HG03571 (cell line): ENCODE results near the gene CASKIN2.
A peak's percentile ranks its signal among the peaks of the same experiment; 100 is the strongest.

Source experiments
- ATAC-seq: cut with Tn5 transposase; IDR thresholded peaks from one replicate; pipeline ENCODE4 v1.9.1; 2021; ENCODE audit not compliant: unreplicated experiment

CASKIN2 gene

DNA sequence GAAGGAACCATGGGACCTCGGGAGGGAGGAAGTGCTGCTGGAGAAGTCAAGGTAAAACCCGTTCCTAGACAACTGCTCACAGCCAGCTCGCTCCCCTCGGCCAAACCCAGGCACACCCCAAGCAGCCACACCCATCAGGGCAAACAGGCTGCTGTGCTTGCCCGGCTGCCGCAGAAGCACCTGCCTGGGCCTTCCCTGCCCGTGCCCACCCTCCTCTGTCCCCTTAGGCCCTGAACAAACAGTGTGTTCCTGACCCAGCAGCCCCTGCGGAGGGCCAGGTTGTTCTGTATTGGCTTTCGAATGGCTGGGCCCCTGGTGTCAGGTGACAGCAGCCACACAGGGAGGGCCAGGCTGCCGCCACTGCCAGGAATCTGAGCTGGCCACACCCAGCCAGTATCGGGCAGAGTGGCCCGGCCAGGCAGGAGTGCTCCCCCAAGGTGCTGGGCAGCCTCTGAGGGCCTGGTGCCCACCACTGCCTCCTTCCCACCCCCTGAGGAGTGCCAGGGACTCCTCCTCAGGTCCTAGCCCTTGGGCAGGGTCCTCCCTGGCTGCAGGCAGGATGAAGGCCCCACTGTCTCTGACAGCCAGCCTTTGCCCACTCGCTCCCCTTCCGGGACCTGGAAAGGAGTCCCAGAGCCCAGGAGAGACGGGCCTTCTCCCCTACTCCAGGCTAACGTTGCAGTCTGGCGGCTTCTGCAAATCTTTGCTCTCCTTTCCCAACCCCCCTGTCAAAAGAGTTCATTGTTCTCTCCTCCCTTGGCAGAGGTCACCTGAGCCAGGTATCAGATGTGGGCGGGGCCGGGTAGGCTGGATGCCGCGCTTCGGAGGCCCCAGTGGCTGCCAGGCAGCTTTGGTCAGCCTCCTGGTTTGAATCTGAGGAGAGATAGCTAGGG, 34.2 kb upstream of the CASKIN2 start:
- no peak for ATAC-seq

DNA sequence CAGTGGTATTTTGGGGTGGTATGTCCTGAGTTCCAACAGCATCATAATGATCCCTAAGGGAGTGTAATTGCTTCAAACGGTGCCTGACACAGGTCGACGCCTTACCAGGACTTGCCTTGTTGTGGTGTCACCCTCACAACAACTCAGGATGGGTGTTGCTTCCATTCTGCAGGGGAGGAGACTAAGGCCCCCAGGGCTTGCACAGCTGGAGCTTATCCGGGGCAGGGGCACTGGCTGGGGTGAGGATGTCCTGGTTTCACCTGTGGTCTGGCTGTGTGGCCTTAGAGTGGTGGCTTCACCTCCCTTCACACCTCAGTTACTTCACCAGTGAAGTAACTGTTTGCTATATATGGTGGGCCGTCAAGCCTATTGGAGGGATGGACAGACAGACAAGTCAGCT, 33.5 kb upstream of the CASKIN2 start:
- no peak for ATAC-seq

DNA sequence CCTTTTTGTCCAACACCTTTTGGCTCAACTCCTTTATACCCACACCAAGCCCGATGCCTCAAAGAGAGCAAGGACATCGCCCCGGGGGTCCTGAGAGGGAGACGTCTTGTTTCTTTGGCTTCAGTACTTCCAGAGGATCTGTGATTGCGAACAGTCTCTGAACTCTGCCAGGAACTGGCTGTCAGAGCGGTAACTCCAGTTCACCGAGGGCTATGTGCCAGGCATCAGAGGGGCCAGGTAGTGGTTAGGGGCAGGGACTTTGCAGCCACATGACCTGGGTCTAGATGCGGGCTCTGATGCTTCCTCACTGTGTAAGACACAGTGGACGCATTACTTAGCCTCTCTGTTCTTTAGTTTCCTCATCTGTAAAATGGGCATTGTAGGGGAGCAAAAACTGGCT, 31.8 kb upstream of the CASKIN2 start:
- no peak for ATAC-seq

DNA sequence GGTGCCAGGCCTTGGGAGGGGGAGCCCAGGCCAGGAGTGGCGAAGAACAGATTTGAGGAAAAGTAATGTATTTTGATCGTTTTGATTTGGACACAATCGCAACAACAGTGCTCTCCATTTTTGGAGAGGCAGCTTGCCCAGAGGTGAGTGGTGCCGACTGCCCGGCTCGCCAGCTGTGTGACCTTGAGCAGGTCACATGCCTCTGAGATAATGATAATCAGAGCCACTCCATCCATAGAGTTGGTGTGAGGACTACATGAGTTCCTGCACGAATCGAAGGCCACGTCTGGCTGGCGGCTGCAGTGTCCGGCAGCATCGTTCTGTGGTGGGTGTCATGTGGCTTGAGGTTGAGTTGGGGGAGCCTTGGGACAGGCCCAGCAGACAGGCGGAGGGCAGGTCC, 30.8 kb upstream of the CASKIN2 start:
- no peak for ATAC-seq

DNA sequence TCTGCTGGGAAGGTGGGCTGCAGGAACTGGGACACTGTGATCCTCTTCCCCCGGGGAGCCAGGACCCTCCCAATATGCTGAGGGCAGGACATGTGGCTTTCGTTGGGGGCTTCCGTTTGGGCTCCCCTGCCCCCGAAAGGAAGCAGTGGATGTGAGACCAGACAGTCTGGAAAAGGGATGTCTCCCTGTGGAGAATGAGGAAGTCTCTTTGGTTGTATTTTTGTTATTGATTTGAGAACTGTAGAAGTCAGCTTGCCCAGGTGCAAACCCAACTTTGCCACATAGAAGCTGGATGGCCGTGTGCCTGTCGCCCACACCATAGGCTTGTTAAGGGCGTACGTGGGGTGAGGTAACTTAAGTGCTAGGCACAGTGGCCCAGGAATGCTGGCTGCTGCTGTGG, 28.9 kb upstream of the CASKIN2 start:
- ATAC-seq = no peak

DNA sequence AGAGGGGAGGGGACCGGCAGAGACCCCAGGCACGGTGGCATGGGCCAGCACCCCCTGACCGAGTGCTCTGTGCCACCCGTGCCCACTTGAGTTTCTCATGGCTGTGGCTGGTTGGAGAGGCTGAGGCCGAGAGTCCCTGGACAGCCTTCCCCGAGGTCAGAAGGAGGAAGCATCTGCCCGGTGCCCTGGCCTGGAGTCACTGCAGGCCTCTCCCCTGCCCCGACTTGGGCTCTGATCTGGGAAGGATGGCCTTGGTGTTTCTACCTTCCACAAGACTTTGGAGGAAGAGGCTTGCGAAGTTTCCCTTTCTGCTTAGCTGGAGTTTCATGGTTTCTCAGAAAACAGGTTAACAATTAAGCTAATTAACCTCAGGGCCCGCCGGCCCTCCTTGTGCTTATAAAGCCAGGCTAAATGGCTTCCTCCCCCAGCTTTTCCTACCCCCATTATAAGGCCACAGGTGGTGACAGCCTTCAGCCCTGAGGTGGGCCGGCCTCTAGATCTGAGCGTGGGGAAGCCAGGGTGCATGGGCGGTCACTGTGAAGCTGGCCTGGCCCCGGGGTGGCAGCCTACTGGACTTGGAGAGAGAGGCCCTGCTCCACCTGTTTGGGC, 27.5 kb upstream of the CASKIN2 start:
- ATAC-seq = no peak

DNA sequence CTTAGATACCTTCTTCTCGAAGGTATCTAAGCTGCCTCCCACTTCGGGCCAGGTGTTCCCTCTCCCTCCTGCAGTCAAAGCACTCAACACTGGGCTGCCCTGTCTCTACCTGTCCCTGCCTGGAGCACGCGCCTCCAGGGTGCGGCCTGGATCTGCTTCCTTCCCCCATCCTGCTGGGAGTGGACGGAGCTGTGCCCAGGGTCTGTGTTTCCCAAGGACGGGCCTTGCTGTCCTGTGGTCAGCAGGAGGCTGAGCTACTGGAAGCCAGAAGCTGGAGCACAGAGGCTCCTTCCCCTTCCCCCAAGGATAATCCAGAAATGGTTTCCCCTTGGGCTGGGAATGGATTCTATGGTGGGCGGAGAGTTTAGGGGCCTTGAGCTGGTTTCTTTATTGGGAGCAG, 26.9 kb upstream of the CASKIN2 start:
- ATAC-seq = no peak

DNA sequence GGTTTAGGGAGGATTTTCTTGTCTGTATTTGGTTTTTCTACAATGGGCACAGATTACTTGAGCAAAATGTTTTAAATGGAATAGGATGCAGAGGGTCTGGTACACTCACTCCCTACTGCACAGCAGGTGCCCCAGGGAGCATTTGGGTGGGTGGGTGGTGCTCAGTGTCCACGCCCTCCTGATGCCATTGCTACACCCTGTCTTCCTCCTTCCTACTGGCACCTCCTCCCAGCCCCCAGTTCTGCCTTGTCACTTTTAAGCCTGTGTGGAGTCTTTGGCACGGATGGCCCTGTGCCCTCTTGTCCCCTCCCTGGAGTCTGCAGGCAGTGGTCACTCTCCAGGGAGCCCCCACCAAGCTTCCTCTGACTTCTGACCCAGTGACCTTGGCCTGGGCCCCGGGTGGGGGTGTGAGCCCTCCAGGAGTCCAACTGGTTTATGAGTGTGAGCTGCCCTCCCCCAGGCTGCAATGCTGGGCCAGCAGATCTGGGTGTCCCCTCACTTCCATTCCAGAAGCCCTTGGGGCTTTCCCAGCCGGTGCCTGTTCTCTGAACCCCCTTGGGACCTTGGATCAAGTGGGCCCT, 25.7 kb upstream of the CASKIN2 start:
- no peak for ATAC-seq

DNA sequence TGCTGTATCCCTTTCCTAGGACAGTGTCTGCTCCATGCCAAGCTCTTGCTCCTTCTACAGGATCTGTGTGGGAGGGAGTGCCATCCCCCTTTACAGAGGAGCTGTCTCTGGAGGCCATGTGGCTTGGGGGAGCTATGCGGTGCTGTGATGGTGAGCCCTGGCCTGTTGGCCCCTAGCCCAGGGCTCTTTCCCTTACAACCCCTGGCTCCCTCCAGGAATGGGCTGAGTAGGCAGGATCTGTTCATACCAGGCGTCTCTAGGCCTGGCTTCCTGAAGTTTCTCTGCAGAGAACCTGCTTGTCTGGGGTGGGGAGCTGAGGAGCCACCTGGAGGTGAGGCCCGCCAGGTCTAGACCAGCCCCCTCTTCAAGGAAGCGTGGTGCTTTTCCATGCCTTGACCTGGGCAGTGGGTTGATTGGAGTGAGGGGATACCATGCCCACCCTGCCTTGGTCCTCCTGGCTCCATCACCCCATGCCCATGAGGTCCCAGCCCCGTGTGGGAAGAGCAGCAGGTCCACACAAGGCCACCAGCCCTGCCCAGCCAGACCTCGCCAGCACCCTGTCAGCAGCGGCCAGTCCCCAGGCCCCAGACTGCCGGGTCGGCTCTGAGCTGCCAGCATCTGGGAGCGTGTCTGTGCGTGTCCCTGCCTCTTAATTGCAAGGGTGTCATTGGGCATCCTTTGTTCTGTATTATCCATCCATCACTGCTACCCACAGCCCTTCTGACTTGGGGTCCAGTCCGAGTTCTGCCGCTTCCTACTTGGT, 24.8 kb upstream of the CASKIN2 start:
- no peak for ATAC-seq

DNA sequence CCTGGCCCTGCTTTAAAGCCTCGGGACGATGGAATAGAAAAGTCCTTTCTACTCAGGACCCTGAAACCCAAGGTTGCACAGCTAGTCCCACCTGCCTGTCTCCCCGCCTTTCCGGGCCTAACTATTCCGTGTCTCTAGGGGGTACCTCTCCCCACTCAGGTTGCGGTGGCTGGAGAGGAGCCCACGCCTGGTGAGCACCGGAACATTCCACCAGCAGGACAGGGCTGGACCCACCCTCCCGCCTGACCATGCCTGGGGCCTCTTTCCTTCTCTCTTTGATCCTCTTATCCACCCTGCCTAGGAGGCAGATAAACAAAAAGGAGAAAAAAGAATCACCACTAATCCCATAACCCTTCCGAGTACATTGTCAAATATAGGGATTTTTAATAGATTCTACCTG, 21.0 kb upstream of the CASKIN2 start:
- ATAC-seq = no peak

DNA sequence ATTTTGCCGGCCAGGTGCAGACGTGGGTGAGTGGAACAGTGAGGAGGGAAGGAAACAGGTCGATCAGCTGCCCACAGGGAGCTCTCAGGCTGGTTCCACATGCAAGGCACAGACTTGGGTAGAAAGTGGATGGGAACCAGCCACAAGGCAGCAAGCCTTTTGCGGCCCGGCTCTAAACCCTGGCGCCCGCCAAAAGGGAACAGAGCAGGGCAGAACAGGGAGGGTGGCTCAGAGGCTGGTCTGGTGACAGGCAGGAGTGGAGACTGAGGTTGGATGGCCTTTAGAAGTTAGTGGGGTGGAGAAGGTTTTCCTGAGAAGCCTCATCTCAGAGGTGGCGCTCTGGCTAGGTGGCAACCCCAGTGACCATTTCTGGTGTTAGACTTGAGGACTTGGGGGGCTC, 20.5 kb upstream of the CASKIN2 start:
- ATAC-seq = no peak

DNA sequence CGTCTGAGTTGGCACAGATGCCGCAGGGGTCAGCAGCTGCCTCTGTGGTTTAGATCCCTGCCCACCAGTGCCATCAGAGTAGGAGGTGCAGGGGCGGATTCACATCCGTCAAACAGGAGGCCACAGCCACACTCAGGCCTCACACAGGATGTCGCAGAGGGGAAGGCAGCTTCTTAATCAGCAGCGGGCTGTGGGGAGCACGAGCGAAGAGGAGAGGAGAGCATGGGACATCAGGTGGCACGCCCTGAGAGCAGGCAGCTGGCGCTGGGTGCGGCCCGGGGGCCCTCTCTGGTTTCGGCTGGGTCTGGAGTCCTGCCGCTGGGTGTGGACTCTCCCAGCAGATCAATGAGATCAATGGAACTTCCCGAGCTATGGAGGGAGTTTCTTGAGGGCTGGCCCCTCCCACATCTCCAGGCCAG, 19.8 kb upstream of the CASKIN2 start:
- no peak for ATAC-seq

DNA sequence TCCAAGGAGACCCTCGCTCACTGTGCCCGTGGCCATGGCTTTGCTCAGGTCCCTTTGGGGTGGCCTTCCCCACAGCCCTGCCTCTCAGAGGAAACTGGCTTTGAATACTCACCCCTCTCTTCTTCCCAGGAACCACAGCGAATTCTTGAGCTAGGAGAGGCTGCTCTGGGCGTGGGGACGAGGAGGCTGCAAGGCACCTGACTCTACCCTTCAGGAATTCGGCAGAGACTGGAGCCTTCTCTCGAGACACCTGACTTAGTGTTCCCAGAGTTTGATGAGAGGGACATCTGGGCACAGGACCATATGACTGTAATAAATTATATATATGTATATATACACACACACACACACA, 16.4 kb upstream of the CASKIN2 start:
- ATAC-seq = no peak

DNA sequence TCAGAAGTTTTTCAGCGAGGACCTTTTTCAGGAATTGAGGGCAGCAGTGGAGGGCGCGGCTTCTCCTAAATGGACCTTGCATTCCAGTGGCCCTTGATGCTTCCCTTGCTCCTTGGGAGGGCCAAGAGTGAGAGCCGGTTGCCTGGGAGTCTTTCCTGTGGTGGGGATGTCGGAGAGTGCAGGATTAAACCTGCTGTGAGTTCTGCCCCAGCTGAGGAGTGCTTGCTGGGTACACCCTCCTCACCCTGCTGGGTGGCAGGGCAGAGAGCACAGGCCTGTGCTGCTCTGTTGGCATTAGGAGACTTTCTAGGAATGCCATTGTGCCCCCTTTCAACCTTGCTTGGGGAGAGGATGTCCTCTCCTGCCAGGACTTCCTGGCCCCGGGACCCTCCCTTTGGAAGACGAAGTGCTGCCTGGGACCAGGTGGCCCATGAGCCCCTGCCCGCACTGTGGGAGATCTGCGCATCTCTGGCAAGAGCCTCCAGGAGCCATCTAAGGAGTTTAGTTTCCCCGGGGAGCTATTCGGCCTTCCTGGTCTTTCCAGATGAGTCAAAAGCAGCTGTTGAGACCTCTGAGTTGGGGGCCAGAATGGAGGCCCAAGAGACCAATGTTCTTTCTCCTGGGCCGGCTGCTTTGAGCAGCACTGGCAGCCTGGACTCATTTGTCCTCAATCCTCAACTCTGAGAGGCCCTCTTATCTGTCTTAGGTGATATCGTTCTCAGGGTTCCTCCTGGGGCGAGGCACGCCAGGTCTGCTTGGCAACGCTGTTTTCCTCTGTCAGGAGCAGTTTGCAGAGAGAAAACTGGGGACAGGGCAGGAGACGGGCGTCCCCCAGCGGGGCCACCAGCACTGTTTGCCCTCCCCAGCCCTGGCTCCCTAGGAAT, 15.7 kb upstream of the CASKIN2 start:
- no peak for ATAC-seq

DNA sequence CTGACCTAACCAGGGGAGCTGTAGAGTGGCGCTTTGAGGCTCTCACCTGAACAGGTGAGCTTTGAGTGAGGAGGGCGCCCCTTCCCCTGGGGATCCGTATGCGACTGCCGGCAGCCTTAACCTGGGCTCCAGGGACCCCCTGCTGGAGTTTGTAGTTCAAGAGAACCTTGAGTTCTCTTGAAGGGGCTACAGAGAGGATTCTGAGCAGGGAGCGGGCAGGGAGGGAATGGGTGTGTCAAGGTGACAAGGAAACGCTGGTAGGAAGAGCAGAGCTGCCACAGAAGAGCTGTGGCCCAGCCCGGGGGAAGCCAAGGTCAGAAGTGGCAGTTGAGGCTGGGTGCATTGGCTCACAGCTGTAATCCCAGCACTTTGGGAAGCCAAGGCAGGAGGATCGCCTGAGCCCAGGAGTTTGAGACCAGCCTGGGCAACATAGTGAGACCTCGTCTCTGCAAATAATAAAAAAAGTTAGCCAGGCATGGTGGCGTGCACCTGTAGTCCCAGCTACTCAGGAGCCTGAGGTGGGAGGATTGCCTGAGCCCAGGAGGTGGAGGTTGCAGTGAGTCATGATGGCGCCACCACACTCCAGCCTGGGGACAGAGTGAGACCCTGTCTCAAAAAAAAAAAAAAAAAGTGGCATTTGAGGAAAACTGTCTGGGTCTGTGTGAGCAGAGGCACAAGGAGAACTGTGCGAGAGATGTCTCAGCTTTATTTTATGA, 11.4 kb upstream of the CASKIN2 start:
- ATAC-seq = no peak

DNA sequence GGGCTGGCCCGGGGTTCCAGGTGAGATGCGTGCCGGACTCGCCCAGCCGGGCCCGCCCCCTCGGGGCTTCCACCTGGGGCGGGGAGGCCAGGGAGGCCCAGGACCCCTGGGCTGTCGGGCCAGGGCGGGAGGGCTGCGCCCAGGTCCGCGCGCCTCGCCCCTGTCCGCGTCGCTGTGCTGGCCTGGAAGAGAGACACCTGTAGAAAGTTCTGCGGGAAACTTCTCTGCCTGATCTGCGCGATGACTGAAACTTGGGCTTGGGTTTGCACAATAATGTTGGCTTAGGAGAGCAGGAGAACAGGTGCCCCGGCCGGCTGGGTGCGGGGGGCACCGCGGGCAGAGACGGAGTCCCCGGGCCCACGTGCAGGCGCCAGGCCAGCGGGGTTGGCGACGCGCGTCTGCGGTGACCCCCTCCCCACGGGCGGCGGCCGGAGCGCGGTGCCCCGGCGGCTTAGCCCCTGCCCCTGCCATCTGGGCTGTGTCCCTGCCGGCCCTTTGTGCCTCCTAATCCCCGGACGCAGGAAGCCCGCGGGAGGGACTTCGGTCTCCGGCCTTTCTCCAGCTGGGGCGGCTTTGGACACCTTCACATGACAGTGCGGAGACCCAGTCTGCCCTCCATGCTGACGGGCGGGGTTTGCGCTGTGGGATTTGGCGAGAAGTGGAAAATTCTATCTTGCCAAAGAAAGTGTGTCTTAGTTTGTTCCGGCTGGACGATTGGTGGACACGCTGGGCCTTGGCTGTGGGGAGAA, 10.6 kb upstream of the CASKIN2 start:
- no peak for ATAC-seq

DNA sequence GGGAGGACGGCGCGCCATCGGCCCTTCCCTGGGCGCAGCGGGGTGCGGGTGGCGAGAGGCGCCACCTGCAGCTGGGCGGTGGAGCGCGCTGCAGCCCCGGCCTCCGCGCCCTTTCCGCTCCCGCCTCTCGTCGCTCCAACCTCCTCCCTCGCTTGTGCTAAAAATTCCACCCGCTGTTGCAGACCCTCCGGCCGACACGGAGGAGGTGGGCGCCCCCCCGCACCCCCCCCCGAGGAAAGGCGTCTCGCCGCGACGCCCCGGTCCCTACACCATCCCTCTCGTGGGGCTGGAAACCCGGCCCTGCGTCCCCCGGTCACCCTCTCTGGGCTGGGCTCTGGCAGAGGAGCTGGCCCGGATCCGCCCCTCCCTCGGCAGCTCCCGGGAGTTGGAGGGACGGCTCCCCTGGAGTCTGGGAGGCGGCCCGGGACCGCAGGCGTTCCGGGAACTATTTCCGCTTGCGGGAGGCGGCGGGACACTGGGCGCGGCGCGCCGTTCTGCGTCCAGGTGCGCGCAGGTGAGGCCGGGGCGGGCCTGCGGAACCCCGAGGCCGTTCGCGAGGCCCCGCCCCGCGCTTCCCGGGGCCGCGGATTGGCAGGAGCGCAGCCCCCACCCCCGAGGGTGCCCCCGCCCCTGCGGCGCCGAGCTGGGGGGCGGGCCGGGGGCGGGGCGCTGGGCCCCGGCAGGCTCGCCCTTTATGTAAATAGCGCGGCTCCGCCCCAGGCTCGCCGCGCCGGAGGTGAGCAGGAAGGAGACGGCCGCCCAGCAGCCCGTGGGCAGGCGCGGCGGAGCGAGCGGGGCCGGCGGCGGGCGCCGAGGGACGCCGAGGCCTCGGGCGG, 9.9 kb upstream of the CASKIN2 start, which contains the start of gene LLGL2:
LLGL2 (plus strand) TSS at position 728 of the 836 bp plus-strand sequence. CDS start 17,730 bp downstream, outside the sequence.
- peak; percentile 72 for ATAC-seq

DNA sequence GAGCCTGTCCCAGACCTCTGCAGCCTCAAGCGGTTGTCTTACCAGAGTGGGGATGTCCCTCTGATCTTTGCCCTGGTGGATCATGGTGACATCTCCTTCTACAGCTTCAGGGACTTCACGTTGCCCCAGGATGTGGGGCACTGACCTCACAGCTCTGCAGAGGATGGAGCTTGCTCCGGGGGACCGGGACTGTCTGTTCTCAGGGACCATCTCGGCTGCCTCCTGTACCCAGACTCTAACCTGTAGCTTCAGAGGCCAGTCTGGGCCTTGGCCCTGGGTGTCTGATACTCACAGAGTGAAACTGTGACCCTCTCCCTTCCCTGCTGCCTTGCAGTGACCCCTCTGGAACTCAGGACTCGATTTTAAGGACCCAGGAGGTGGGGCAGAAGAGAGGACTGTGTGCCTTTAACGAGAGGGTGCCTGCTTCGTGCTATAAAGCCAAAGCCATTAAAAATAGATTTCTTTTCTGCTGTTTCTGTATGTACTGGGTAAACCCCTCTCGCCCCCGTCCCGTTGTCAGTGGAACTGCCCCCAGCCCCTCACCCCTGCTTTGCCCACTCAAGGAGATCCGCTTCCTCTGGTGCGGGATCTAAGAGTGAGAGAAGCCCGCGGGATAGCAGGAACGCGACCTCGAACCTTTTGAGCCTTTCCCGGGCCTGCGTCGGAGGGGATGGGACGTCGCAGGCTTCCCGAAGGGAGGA, 9.1 kb upstream of the CASKIN2 start:
- no peak for ATAC-seq
